Measurements from ENCODE around the gene FRYL.

GRCh38 chr4:48475770-48476169 lies 304.3 kb downstream of the FRYL start:
- TF ChIP-seq, protein P1, sequence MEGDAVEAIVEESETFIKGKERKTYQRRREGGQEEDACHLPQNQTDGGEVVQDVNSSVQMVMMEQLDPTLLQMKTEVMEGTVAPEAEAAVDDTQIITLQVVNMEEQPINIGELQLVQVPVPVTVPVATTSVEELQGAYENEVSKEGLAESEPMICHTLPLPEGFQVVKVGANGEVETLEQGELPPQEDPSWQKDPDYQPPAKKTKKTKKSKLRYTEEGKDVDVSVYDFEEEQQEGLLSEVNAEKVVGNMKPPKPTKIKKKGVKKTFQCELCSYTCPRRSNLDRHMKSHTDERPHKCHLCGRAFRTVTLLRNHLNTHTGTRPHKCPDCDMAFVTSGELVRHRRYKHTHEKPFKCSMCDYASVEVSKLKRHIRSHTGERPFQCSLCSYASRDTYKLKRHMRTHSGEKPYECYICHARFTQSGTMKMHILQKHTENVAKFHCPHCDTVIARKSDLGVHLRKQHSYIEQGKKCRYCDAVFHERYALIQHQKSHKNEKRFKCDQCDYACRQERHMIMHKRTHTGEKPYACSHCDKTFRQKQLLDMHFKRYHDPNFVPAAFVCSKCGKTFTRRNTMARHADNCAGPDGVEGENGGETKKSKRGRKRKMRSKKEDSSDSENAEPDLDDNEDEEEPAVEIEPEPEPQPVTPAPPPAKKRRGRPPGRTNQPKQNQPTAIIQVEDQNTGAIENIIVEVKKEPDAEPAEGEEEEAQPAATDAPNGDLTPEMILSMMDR (conservative IDR thresholded peaks at IDR 0.05; ENCODE audit: low read length) = no peak
- no peak for TF ChIP-seq EZH2phosphoT487 (IDR thresholded peaks at IDR 0.05; ENCODE audit: borderline replicate concordance, low read depth, low read length)

Data from OCI-LY7 (cell line).